H4 (cell line): ENCODE results near the gene ZIM2. TPM values are rescaled to one million over a fixed set of nuclear protein-coding genes. Genes with fewer than 3 reads are reported as not detected.
"Not testable (repeated sequence)": the region's sequence is repeated elsewhere in the genome, so short reads cannot be mapped to it uniquely, and the experiment has no call there.

Experiments used
- DNase-seq: peaks from one replicate; pipeline ENCODE4 v3.0.0-alpha.2; 2015; ENCODE audit warnings: low spot score
- total RNA-seq: library from RNA; depleted of rRNA; stranded (reverse); fragments of >200 nt; shearing (Covaris generic); gene quantifications from 2 replicates; pipeline ENCODE4 v1.2.3, GENCODE V29; 2014; rRNA removed

The ZIM2 gene
- total RNA-seq, result 0.14 and 0.31 TPM in 2 replicates

GRCh38 chr19:56840451-56841192, at the start of gene ZIM2, which contains the start of gene PEG3:
ZIM2 (minus strand) TSS chr19:56840726; CDS start chr19:56824277, 16,449 bp downstream.
PEG3 (minus strand) TSS chr19:56840726; CDS start chr19:56824655, 16,071 bp downstream.
- DNase-seq, result no peak

DNA sequence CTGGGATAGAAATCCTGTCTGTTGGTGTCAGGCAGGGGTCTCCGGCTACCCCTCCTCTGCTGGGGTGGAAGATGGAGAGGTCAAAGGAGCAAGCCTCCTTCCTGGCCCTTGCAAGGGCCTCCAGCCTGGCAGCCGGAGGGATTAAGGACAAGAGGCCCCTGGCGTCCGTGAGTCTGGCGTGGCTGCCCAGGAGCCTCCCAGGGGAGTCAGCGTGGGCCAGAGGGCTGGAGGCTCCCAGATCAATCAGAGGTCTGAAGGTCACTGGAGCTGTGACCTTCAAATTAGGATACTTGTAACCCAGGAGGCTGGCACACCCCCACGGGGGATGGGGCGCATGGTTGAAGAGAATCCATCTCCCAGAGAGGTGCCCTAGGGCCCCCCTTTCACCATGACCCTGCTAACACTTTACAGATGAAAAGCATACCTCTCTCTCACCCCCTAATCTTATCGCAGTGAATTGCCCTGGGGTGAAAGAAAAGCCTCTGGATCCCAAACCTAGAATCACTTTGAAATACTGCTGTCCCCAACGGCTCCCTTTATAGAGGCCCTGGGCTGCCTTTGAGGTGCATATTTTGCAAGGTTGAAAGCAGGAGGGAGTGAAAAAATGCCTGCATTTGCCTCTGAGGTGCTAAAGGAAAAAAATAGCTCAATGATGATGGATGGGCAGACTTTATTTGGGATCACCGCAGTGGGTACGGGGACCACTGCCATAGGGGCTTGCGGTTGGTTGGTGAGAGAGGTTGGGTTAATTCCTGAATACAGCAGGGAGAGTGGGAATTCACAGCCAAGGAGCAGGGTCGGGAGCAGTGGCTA, 44.9 kb upstream of the ZIM2 start:
- DNase-seq, result no peak

GRCh38 chr19:56884441-56884840, 43.9 kb upstream of the ZIM2 start:
- DNase-seq, result no peak

- DNase-seq, result no peak
Measured at GRCh38 chr19:56880592-56881190, 40.2 kb upstream of the ZIM2 start.

GRCh38 chr19:56877069-56877715, 36.7 kb upstream of the ZIM2 start:
- no peak for DNase-seq

DNA sequence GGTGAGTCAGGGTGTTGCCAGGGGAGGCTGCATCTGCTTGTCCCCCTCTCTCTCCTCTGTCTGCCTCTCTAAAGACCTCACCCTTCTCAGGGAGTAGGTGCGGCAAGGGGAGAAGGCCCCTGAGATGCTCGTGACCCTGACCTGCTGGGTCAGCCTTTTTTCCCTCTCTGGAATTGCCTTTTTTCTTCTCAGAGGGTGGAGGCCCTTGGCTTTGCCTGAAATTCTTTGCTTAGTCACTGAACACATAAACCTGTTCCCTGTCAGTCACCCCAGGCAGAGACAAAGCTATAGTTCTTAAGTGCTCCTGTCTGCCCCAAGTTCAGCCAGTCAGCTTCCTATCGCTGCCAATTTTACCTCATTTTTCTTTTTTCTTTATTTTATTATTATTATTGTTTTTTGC, 35.2 kb upstream of the ZIM2 start:
- no peak for DNase-seq

DNA sequence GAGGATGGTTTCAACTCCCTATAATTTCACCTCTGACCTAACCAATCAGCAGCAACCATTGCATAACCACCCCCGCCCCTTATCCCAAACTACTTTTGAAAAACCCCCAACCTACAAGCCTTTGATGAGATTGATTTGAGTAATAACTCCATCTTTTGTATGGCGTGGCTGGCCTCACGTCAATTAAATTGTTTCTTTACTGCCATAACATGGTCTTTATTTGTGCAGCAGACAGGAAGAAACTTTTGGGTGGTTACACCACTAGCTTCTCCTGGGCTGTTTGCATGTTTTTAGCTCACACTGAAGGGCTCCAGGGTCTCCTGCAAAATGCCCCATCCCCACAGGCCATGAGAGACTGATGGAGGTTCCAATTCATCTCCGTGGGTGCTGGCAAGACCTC, 34.0 kb upstream of the ZIM2 start:
- DNase-seq, result no peak

GRCh38 chr19:56873493-56873892, 33.0 kb upstream of the ZIM2 start:
- DNase-seq, result no peak

DNA sequence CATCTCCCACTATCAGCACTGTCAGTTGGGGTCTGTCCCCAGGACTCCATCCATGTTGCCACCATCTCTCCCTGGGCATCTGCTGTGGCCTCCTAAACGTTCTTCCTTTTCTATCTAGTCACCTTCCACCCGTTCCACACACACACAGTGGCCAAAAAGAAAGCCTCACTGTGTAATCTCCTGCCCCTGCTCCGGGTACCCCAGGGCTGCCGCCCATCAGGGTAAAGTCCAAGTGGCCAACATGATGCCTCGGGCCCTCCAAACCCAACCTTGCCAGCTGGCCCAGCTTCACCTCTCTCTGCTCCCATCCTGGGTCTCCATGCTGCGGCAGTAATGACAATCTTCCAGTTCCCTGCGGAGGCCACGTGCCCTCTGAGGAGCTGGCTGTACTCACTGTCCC, 29.4 kb upstream of the ZIM2 start:
- DNase-seq, result no peak

- DNase-seq, result no peak
Measured at GRCh38 chr19:56868446-56868845, 27.9 kb upstream of the ZIM2 start.

- no peak for DNase-seq
Measured at GRCh38 chr19:56866538-56866937, 26.0 kb upstream of the ZIM2 start.

- DNase-seq, result no peak
Measured at GRCh38 chr19:56864443-56865125, 24.1 kb upstream of the ZIM2 start.

GRCh38 chr19:56862741-56863140, 22.2 kb upstream of the ZIM2 start:
- no peak for DNase-seq

GRCh38 chr19:56860409-56860808, 19.9 kb upstream of the ZIM2 start:
- not testable (repeated sequence) for DNase-seq

DNA sequence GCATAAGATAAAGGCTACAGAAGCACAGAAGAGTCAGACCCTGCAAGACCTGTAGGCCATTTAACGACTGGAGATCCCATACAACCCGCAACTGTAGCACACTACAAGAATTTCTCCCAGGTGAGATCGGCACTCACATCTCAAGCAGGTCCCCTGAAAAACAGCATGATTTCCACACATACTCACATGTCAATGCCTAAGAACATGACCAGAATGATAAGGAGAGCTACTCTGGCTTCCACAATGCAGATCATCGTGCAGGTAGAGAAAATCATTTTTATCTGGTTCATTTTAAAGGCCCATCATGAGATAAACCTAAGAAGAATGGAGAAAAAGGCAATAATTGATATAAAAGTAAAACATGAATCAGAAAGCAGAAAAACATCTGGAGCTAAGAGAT, 17.5 kb upstream of the ZIM2 start:
- no peak for DNase-seq

DNA sequence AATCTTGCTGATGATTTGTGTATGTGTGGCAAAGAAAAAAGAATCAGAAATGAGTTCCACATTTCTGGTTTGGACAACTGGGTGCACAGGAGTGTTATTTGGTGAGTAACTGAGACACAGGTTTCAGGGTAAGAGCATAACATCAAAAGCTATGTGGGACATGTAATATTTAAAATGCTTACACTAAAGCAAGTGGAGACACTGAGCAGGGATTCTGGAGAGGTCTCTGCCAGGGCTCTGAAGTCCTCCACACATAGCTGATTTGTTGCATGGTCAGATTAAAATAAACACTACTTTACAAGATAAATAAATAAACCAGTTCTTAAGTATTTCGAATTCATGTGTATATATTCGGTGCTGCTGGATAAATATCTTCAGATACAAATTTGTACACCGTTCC, 16.3 kb upstream of the ZIM2 start:
- no peak for DNase-seq

GRCh38 chr19:56852361-56852760, 11.8 kb upstream of the ZIM2 start:
- not testable (repeated sequence) for DNase-seq

GRCh38 chr19:56848166-56848565, 7.6 kb upstream of the ZIM2 start:
- DNase-seq, result no peak

- DNase-seq, result no peak
Measured at GRCh38 chr19:56842412-56842811, 1.9 kb upstream of the ZIM2 start.

DNA sequence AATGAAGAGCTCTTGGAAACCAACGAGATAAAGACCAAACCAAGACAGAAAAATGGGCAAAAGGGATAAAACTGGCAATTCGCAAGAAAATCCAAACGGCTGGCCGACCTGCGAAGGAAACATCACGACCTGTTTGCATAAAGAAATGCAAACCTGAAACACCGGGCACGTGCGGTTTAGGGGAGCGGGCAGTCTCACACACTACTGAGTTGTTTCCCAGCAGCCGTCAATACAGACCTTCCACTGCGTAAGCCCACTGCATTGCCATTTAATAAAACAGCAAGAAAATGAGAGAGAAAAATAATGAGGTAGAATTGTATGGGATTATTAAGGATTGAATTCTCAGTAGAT, 642 bp upstream of the ZIM2 start:
- no peak for DNase-seq

DNA sequence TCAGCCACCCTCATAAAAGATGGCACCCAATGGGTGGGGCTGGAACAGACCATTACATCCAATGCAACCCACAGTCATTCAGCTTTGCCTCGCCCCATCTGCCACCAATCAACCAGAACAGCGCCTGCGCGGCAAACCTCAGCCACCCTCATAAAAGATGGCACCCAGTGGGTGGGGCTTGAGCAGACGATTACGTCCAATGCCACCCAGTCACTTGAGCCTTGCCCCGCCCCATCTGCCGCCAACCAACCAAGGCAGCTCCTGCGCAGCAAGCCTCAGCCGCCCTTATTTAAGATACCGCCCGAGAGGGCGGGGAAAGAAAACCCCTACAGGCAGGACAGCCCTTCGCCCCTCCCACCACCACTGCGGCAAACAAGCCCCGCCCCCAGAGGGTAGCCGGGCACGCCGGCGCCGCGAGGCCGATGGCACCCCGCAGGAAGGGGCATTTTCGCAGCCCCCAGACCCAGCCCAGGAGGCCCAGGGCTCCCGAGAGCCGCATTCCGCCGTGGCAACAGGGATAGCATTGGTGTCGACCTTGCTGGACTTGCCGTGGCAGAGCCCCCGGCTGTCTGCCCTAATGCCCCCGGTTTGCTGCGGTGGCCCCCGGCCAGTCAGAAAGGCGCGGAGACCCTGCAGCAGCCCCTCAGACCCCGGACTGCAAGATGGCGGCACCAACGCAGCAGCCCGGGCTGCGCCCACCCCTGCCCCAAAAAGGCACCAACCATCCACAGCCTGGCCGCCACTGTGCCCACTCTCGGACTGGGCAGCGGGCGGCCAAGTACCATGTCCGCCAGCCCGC, 675 bp downstream of the ZIM2 start:
- DNase-seq, result peak; percentile 87
